IPS-NIHi7 (cell line): Measurements from ENCODE around the gene PPP1R8.
"Not testable (repeated sequence)": the region's sequence is repeated elsewhere in the genome, so short reads cannot be mapped to it uniquely, and the experiment has no call there.

ENCODE experiments used
- DNase-seq: peaks from one replicate; pipeline ENCODE4 v3.0.0; 2012; ENCODE audit warnings: mixed read lengths; ENCODE audit errors: extremely low spot score

The PPP1R8 gene

GRCh38 chr1:27830621-27831440, at the start of gene PPP1R8:
Gene PPP1R8 (plus strand): TSS chr1:27830782. CDS start chr1:27830836, 54 bp downstream.
- peak; percentile 94 for DNase-seq

DNA sequence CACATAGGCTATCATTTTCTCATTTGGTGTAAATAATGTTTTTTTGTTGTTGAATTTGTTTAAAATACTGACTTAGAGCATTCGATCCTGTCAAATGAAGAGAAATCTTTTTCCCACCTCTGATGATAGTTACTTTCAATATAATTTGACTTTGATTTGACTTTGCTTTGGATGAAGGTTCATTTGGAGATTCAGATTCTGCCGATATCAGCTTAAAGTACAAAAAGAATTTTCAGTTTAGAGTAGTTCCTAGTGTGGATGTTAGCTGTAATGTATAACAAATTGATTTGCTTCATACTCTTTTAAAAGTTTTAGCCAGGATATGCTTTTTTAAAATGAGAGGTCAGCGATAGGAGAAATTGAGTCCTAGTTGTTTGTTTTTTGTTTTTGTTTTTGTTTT, 47.6 kb upstream of the PPP1R8 start:
- no peak for DNase-seq

DNA sequence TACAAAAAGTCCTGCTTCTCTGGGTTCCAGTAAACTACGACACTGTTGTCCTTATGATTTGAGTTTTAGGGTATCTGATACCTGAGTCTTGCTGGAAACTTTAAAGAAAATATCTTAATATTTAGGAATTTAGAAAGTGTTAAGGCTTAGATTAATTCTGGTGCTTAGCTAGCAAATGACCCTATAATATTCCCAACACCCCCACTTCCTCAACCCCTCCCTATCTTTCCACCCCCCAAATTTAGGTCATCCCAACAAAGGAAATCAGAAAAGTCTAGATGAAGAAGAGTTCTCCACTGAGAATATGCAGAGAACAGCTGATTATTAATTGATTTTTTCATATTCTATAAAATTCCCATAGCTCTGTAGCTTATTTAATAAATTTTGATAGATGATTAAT, 45.9 kb upstream of the PPP1R8 start:
- DNase-seq: no peak

DNA sequence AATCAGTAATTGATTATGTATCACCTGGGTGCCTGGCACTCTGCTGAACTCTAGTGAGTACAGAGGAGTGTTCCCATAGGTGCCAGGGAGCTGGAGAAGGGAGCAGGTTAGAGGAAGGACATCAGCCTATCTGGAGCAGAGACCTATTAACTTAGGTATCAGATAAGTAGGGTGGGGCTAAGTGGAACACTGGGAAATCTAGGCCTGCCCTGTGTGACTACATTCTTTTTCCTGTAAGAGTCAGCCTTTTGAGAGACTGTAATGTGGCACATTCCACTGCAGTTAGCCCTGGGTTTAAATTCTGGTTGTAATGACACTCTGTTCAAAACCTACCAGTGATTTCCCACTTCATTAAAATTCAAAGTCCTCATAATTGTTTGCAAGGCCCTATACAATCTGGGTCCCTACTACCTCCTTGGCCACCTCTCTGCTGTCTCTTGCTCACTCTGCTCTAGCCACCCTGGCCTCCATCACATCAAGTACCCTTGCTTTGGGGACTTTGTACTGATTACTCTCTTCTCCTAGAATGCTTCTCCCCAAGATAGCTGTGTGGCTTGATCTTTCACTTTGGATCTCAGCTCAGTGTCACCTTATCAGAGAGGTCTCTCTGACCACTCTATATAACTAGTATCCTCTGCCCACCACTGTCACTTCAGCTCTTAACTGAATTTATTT, 44.7 kb upstream of the PPP1R8 start:
- peak; percentile 22 for DNase-seq

- no peak for DNase-seq
Observed at GRCh38 chr1:27787895-27788294, 42.7 kb upstream of the PPP1R8 start.

DNA sequence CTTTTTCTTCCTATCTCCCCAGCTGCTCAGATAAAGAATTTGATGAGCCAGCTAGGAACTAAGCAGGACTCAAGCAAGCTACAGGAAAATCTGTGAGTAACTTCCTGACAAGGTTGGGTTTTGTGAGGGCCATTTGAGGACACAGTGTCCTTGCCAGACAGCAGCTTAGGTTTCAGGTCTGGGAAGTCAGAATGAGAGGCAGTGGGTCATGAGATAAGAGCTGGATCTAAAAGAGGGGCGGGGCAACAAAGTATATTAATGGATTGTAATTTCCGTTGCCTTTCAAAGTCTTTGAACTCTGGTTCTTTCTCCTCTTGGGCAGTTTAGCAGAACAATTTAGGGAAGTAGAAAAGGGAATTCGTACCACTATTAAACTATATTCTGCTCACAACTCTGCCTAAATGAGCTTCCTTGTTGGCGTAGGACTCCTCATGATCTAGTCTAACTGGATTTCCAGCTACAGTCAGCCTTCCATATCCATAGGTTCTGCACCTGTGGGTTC, 41.0 kb upstream of the PPP1R8 start:
- no peak for DNase-seq

DNA sequence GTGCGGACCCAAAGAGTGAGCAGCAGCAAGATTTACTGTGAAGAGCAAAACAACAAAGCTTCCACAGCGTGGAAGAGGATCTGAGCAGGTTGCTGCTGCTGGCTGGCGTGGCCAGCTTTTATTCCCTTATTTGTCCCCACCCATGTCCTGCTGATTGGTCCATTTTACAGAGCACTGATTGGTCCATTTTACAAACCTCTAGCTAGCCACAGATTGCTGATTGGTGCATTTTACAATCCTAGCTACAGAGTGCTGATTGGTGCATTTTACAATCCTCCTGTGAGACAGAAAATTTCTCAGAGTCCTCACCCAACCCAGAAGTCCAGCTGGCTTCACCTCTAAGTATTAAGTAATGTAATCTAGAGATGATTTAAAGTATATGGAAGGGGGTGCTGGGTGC, 40.3 kb upstream of the PPP1R8 start:
- not testable (repeated sequence) for DNase-seq

DNA sequence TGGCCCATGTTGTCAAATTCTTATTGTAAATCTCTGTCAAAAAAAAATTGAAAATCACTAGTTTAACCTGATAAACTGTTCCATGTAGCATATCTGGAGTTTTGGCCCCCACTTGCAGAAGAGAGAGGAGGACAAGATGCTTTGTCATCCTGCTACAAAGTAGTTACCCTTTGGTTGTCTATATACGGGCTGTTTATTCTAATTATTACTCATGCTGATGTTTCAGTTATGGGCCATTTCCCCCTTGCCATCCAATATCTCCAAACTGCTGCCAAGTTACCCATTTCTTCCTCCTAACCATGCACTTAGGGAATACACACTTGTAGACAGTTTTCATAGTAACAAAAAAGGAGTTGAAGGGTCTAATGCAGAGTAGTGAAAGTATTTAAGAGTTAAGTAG, 35.0 kb upstream of the PPP1R8 start:
- no peak for DNase-seq

DNA sequence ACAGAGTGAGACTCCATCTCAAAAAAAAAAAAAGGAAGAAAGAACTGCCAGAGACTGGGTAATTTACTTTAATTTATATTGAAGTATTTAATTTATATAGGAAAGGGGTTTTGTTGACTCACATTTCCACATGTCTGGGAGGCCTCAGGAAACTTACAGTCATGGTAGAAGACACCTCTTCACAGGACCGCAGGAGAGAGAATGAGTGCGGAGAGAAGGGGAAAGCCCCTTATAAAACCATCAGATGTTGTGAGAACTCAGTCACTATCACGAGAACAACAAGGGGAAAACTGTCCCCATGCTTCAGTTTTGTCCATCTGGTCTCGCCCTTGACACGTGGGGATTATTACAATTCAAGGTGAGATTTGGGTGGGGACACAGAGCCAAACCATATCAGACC, 25.8 kb upstream of the PPP1R8 start:
- no peak for DNase-seq

DNA sequence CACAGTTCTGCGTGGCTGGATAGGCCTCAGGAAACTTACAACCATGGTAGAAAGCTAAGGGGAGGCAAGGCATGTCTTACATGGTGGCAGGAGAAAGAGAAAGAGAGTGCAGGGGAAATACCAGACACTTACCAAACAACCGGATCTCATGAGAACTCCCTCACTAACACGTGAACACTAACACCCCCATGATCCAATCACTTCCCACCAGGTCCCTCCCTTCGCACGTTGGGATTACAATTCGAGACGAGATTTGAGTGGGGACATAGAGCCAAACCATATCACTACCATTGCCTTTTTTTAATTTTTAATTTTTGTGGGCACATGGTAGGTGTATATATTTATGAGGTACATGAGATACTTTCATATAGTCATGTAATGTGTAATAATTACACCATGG, 23.8 kb upstream of the PPP1R8 start:
- no peak for DNase-seq

DNA sequence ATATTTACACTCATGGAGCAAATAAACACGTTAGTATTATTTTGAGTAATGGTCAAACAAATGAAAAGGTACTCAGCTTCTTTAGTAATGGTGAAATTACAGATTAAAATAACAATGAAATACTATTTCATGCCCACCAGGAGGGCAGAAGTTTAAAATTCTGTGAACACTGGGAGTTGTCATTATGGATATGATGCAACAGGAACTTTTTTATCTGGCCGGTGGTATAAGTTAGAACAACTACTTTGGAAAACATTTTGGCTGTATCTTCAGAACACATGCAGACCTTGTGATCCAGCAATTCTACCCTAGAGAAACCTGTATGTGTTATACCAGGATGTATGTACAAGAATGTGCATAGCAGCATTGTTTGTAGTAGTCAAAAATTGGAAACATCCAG, 23.2 kb upstream of the PPP1R8 start:
- no peak for DNase-seq

DNA sequence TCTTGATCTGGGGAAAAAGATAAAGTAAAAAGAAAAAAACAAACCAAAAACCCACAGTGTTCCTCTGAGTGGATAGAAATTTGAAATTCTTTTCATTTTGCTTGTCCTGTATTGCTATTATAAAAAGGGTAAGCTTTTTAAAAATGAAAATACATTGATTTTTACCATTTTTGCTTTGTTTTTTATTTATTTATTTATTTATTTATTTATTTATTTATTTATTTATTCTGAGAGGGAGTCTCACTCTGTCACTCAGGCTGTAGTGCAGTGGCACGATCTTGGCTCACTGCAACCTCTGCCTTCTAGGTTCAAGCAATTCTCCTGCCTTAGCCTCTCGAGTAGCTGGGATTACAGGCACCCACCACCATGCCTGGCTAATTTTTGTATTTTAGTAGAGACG, 22.5 kb upstream of the PPP1R8 start:
- not testable (repeated sequence) for DNase-seq

GRCh38 chr1:27809883-27810282, 20.7 kb upstream of the PPP1R8 start:
- no peak for DNase-seq

GRCh38 chr1:27811741-27812500, 18.7 kb upstream of the PPP1R8 start:
- DNase-seq: no peak

DNA sequence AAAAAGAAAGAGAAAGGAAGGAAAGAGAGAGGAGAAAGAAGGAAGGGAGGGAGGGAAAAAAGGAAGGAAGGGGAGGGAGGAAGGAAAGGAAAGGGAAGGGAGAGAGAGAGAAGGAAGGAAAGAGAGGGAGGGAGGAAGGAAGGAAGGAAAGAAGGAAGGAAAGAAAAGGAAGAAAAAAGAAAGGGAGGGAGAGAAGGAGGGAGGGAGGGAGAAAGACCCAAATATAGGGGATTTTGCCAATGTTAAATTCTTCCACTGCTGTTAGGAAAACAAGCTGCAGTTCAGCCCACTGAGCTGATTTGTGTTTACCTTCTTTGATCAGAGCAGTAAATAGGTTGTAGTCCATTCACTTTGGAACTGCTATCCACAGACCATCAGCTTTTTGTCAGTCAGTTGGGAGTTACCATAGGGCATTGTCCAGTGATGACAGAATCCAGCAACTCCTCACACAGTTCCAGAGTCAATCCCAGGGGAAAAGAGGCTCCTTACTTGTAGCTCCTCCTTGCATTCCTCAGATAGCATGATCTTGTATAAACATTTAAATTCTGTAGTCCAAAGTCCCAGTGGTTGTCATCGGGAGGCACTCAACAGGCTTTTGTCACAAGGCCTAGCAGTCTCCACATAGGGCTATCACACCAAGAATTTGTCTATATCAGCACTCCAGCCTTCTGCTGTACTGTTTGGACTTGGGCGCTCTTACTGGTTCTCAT, 13.5 kb upstream of the PPP1R8 start:
- peak; percentile 17 for DNase-seq

DNA sequence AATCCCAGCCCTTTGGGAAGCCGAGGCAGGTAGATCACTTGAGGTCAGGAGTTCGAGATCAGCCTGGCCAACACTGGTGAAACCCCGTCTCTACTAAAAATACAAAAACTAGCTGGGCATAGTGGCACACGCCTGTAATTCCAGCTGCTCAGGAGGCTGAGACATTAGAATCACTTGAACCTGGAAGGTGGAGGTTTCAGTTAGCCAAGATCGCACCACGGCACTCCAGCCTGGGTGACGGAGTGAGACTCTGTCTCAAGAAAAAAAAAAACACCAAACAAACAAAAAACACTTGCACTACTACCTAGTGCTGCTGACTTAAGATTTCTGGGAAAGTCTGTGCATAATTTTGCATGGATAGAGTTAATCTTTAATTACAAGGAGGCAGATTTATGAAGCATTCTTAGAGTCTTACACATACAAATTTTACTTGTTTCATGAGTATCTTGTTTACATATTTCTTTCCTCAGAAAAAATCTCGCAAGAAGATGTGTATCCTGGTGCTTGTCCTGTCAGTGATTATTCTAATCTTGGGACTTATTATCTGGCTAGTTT, 8.7 kb upstream of the PPP1R8 start:
- no peak for DNase-seq

DNA sequence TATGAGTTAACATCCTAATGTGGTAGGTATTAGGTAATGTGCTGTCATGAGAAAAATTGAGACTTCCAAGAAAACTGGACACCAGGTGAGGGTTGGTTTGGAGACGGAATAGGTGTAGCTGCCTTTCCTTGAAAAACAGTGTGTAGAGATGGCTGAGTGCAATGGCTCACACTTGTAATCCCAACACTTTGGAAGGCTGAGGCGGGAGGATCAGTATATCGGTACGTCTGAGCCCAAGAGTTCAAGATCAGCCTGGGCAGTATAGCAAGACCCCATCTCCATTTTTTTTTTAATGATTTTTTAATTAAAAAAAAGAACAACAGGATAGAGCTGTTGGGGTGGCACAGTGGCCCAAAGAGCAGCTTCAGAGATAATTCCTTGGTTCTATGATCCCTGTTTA, 6.8 kb upstream of the PPP1R8 start:
- no peak for DNase-seq

- no peak for DNase-seq
Observed at GRCh38 chr1:27824411-27824810, 6.2 kb upstream of the PPP1R8 start.

GRCh38 chr1:27829339-27829960, 1.1 kb upstream of the PPP1R8 start:
- DNase-seq: not testable (repeated sequence)

DNA sequence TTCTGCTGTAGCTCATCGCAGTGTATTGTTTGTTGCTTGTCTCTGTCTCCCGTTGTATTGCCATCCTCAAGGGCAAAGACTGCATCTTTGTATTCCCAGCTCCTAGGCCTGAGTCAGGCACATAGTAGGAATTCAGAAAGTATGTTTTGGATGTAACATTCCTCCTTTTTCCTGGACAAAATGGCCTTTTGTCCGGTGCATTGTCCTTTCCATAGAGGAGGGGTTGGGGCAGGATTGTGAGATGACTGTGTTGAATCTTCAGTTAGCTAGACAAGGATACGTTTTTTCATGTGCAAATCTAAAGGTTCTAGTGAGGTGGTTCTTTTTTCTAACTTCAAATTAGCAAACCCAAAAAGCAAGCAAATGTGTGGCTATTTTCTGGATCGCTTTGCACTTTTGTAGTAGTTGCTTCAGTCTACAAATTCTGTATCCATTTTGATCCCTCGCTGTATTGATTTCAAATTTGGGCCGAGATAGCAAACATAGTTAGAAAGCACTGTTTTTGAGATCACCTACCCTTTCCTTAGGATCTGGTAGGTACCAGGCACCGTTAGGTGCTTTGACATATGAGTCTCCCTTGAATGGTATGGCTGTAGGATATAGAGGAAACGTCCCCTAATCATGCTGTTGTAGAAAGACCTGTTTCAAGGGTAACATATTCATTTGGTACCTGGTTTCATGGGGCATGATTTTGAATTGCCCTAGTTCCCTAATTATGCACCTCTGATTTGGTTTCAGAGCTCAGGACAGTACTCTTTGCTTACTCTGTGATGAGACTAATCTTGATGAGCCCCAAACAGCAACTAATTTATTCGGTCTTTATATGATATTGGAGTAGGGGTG, 1.2 kb downstream of the PPP1R8 start:
- no peak for DNase-seq
